OCI-LY1 (cell line): ENCODE measurements around the gene C8A.

Experiments used
- H2AFZ ChIP-seq: fragments of 200-600 bp; sonication (generic), shearing (Covaris generic); 2 replicates; pipeline ENCODE4 v1.6.0; 2014; ENCODE audit warnings: antibody characterized with exemption, mild to moderate bottlenecking, low read length
- H3F3A ChIP-seq: fragments of 200-600 bp; sonication (generic), shearing (Covaris generic); 2 replicates; pipeline ENCODE4 v1.6.0; 2014; ENCODE audit warnings: mild to moderate bottlenecking, antibody characterized with exemption, low read length, moderate library complexity; ENCODE audit not compliant: insufficient read depth
- H3K27ac ChIP-seq: fragments of 200-600 bp; sonication (generic); 2 replicates; pipeline ENCODE4 v1.5.1; 2014; ENCODE audit warnings: low read length, mixed run types, mild to moderate bottlenecking, low read depth; ENCODE audit not compliant: poor library complexity, severe bottlenecking
- H3K27me3 ChIP-seq: fragments of 200-600 bp; sonication (generic); 2 replicates; pipeline ENCODE4 v1.6.0; 2014; ENCODE audit warnings: antibody characterized with exemption, mild to moderate bottlenecking, low read length, moderate library complexity; ENCODE audit not compliant: insufficient read depth
- H3K36me3 ChIP-seq: fragments of 200-600 bp; sonication (generic); 2 replicates; pipeline ENCODE4 v1.6.1; 2014; ENCODE audit warnings: mild to moderate bottlenecking, antibody characterized with exemption, low read length, moderate library complexity, mixed read lengths; ENCODE audit not compliant: insufficient read depth
- H3K4me1 ChIP-seq: fragments of 200-600 bp; sonication (generic); 2 replicates; pipeline ENCODE4 v1.5.1; 2014; ENCODE audit warnings: mild to moderate bottlenecking, low read length, moderate library complexity; ENCODE audit not compliant: insufficient read depth, severe bottlenecking
- H3K4me2 ChIP-seq: fragments of 200-600 bp; sonication (generic), shearing (Covaris generic); 2 replicates; pipeline ENCODE4 v1.6.1; 2014; ENCODE audit warnings: low read length
- H3K4me3 ChIP-seq: fragments of 200-600 bp; sonication (generic); 2 replicates; pipeline ENCODE4 v1.5.1; 2014; ENCODE audit warnings: low read length, low read depth, mild to moderate bottlenecking, mixed read lengths; ENCODE audit not compliant: poor library complexity, severe bottlenecking
- H3K79me2 ChIP-seq: fragments of 200-600 bp; shearing (Covaris generic); 2 replicates; pipeline ENCODE4 v1.6.1; 2016; ENCODE audit warnings: mixed run types, low read length, mixed read lengths; ENCODE audit not compliant: insufficient read depth
- H3K9ac ChIP-seq: fragments of 200-600 bp; sonication (generic), shearing (Covaris generic); 2 replicates; pipeline ENCODE4 v1.6.1; 2014; ENCODE audit warnings: mild to moderate bottlenecking, low read length, mixed read lengths
- H3K9me2 ChIP-seq: fragments of 200-600 bp; sonication (generic), shearing (Covaris generic); 2 replicates; pipeline ENCODE4 v1.6.1; 2014; ENCODE audit warnings: low read depth, mild to moderate bottlenecking, low read length, mixed read lengths
- H3K9me3 ChIP-seq: fragments of 200-600 bp; shearing (Covaris generic); 2 replicates; pipeline ENCODE4 v1.6.1; 2014; ENCODE audit warnings: low read length, mixed read lengths
- H4K20me1 ChIP-seq: fragments of 200-600 bp; sonication (generic), shearing (Covaris generic); 2 replicates; pipeline ENCODE4 v1.6.0; 2016; ENCODE audit warnings: mild to moderate bottlenecking, low read length; ENCODE audit not compliant: insufficient read depth
- CTCF ChIP-seq: fragments of 200-600 bp; sonication (generic), shearing (Covaris generic); IDR thresholded peaks from 2 replicates; pipeline ENCODE4 v1.5.1; 2017; ENCODE audit warnings: mild to moderate bottlenecking, antibody characterized with exemption, low read length, moderate library complexity, mixed read lengths
- EZH2 ChIP-seq: fragments of 200-600 bp; sonication (generic), shearing (Covaris generic); IDR thresholded peaks from 2 replicates; pipeline ENCODE4 v1.8.0; 2017; ENCODE audit warnings: borderline replicate concordance, mixed run types, mild to moderate bottlenecking, antibody characterized with exemption, low read length, moderate library complexity, mixed read lengths

C8A gene

GRCh38 chr1:56890229-56890628, 35.6 kb downstream of the C8A start:
- no peaks in the 10 kb centered on the region for H3F3A ChIP-seq
- no peak overlapping the region for H3K9ac ChIP-seq
- no peak overlapping the region for H2AFZ ChIP-seq
- H3K27ac ChIP-seq = no peak overlapping the region
- H3K4me1 ChIP-seq = no peaks in the 10 kb centered on the region
- TF ChIP-seq CTCF (no peak), EZH2 (no peak)
- no peak overlapping the region for H3K4me2 ChIP-seq
- no peak overlapping the region for H3K4me3 ChIP-seq
- no peaks in the 10 kb centered on the region for H3K36me3 ChIP-seq
- H3K9me3 ChIP-seq = no peaks in the 10 kb centered on the region
- H3K79me2 ChIP-seq = no peaks in the 10 kb centered on the region
- H4K20me1 ChIP-seq = no peaks in the 10 kb centered on the region
- no peaks in the 10 kb centered on the region for H3K9me2 ChIP-seq
- no peaks in the 10 kb centered on the region for H3K27me3 ChIP-seq

- TF ChIP-seq EZH2 (no peak), CTCF (no peak)
- H3K4me1 ChIP-seq = no peaks in the 10 kb centered on the region
- H3K9ac ChIP-seq = no peak overlapping the region
- H2AFZ ChIP-seq = no peak overlapping the region
- no peaks in the 10 kb centered on the region for H3F3A ChIP-seq
- H3K27ac ChIP-seq = no peak overlapping the region
- H4K20me1 ChIP-seq = no peaks in the 10 kb centered on the region
- no peaks in the 10 kb centered on the region for H3K27me3 ChIP-seq
- H3K9me2 ChIP-seq = no peaks in the 10 kb centered on the region
- no peaks in the 10 kb centered on the region for H3K79me2 ChIP-seq
- no peaks in the 10 kb centered on the region for H3K9me3 ChIP-seq
- H3K4me2 ChIP-seq = no peak overlapping the region
- no peak overlapping the region for H3K4me3 ChIP-seq
- H3K36me3 ChIP-seq = no peaks in the 10 kb centered on the region
Measured at GRCh38 chr1:56894014-56894413, 39.4 kb downstream of the C8A start.

GRCh38 chr1:56897150-56898004, 42.8 kb downstream of the C8A start:
- no peak overlapping the region for H3K4me2 ChIP-seq
- no peak overlapping the region for H3K9ac ChIP-seq
- H3K9me3 ChIP-seq = no peaks in the 10 kb centered on the region
- no peaks in the 10 kb centered on the region for H3K9me2 ChIP-seq
- H3K4me1 ChIP-seq = no peaks in the 10 kb centered on the region
- no peaks in the 10 kb centered on the region for H3K27me3 ChIP-seq
- H4K20me1 ChIP-seq = no peaks in the 10 kb centered on the region
- no peaks in the 10 kb centered on the region for H3K36me3 ChIP-seq
- H3K4me3 ChIP-seq = no peak overlapping the region
- TF ChIP-seq EZH2 = no peak
- no peak for TF ChIP-seq CTCF
- no peaks in the 10 kb centered on the region for H3K79me2 ChIP-seq
- H3F3A ChIP-seq = no peaks in the 10 kb centered on the region
- H3K27ac ChIP-seq = no peak overlapping the region
- no peak overlapping the region for H2AFZ ChIP-seq
